Measurements from ENCODE around the gene PROM1. TPM values are rescaled to one million over a fixed set of nuclear protein-coding genes. Genes with fewer than 3 reads are reported as not detected.

PROM1 gene
- total RNA-seq, 1 donor from 2014 or later, result 0.93 TPM

GRCh38 chr4:16120720-16121119 is 36.9 kb upstream of the PROM1 start:
- no peak for TF ChIP-seq CTCF (IDR thresholded peaks at IDR 0.05)
- intact Hi-C loops (cut with DNase I), result no loop called here
- H3K27me3 ChIP-seq, result no peaks in the 10 kb centered on the region
- no peaks in the 10 kb centered on the region for H3K9me3 ChIP-seq
- no peak for DNase-seq
- no peak overlapping the region for H3K4me3 ChIP-seq
- no peaks in the 10 kb centered on the region for H3K36me3 ChIP-seq
- H3K4me1 ChIP-seq, result no peaks in the 10 kb centered on the region
- no peak for ATAC-seq
- H3K27ac ChIP-seq, result no peak overlapping the region

- Histone ChIP-seq H3K27ac (no peak overlapping the region), H3K36me3 (no peaks in the 10 kb centered on the region), H3K4me3 (no peak overlapping the region), H3K4me1 (no peaks in the 10 kb centered on the region), H3K9me3 (no peaks in the 10 kb centered on the region), H3K27me3 (no peaks in the 10 kb centered on the region)
- DNase-seq (no peak), ATAC-seq (no peak)
- intact Hi-C loops (cut with DNase I), result no loop called here
- no peak for TF ChIP-seq CTCF (IDR thresholded peaks at IDR 0.05)
These were observed 36.2 kb upstream of the PROM1 start for GRCh38 chr4:16119981-16120380.

GRCh38 chr4:16118090-16118489 is 34.3 kb upstream of the PROM1 start:
- ATAC-seq (no peak), DNase-seq (no peak)
- no peaks in the 10 kb centered on the region for H3K36me3 ChIP-seq
- H3K4me3 ChIP-seq, result no peak overlapping the region
- H3K27me3 ChIP-seq, result no peaks in the 10 kb centered on the region
- H3K27ac ChIP-seq, result no peak overlapping the region
- no peaks in the 10 kb centered on the region for H3K9me3 ChIP-seq
- intact Hi-C loops (cut with DNase I), result no loop called here
- no peaks in the 10 kb centered on the region for H3K4me1 ChIP-seq
- TF ChIP-seq CTCF (IDR thresholded peaks at IDR 0.05), result no peak

- Histone ChIP-seq H3K4me1 (no peaks in the 10 kb centered on the region), H3K9me3 (no peaks in the 10 kb centered on the region), H3K4me3 (no peak overlapping the region), H3K27me3 (no peaks in the 10 kb centered on the region), H3K36me3 (no peaks in the 10 kb centered on the region), H3K27ac (no peak overlapping the region)
- DNase-seq (no peak), ATAC-seq (no peak)
- intact Hi-C loops (cut with DNase I), result no loop called here
- TF ChIP-seq CTCF (IDR thresholded peaks at IDR 0.05), result no peak
These were observed 33.3 kb upstream of the PROM1 start for GRCh38 chr4:16117164-16117563.

GRCh38 chr4:16116493-16116990 is 32.7 kb upstream of the PROM1 start:
- Histone ChIP-seq H3K27ac (no peak overlapping the region), H3K27me3 (no peaks in the 10 kb centered on the region), H3K4me1 (no peaks in the 10 kb centered on the region), H3K4me3 (no peak overlapping the region), H3K36me3 (no peaks in the 10 kb centered on the region), H3K9me3 (no peaks in the 10 kb centered on the region)
- ATAC-seq (no peak), DNase-seq (no peak)
- TF ChIP-seq CTCF (IDR thresholded peaks at IDR 0.05), result no peak
- intact Hi-C loops (cut with DNase I), result no loop called here

- H3K4me1 ChIP-seq, result no peaks in the 10 kb centered on the region
- ATAC-seq (peak; percentile 37), DNase-seq (no peak)
- no peaks in the 10 kb centered on the region for H3K27me3 ChIP-seq
- no peaks in the 10 kb centered on the region for H3K36me3 ChIP-seq
- no peak for TF ChIP-seq CTCF (IDR thresholded peaks at IDR 0.05)
- no peak overlapping the region for H3K4me3 ChIP-seq
- H3K9me3 ChIP-seq, result no peaks in the 10 kb centered on the region
- intact Hi-C loops (cut with DNase I), result no loop called here
- no peak overlapping the region for H3K27ac ChIP-seq
These were observed 32.2 kb upstream of the PROM1 start for GRCh38 chr4:16116019-16116418.

Measured in upper lobe of right lung (tissue), 1 donor.